ENCODE results near the gene MGAT3. TPM values are rescaled to one million over a fixed set of nuclear protein-coding genes. Genes with fewer than 3 reads are reported as not detected.
"Not testable (repeated sequence)": the region's sequence is repeated elsewhere in the genome, so short reads cannot be mapped to it uniquely, and the experiment has no call there.

Gene MGAT3
- total and polyA plus RNA-seq, 2 donors from 2014 or later = 2.7 to 5.4 TPM

GRCh38 chr22:39504071-39504470, 47.3 kb downstream of the MGAT3 start:
- Histone ChIP-seq H3K4me1 (ENCODE audit: control insufficient read depth in 2 of 3, insufficient read depth in 2 of 3, low read depth in 1 of 3, low read length in 3 of 3) (peaks cover 0 to 23% (median 20%) of the 10 kb centered on the region in 3 donors), H3K27me3 (ENCODE audit: control insufficient read depth, insufficient read depth, low read length) (no peaks in the 10 kb centered on the region), H3K36me3 (ENCODE audit: control insufficient read depth in 2 of 3, insufficient read depth in 3 of 3, low read length in 3 of 3) (peaks cover 10 to 28% (median 28%) of the 10 kb centered on the region in 3 donors), H3K9me3 (ENCODE audit: control insufficient read depth in 2 of 3, insufficient read depth in 1 of 3, low read length in 3 of 3) (no peaks in the 10 kb centered on the region), H3K27ac (ENCODE audit: low read depth in 2 of 2, low read length in 2 of 2) (no peak overlapping the region), H3K4me3 (ENCODE audit: low read length in 3 of 3) (peak overlapping the region in 1 of 3 donors; percentile 77), H3K9ac (ENCODE audit: low read length in 3 of 3) (no peak overlapping the region)
- FAIRE-seq (no peak), DNase-seq (peak in 1 of 5 donors; percentile 51)
- TF ChIP-seq CTCF (IDR thresholded peaks at IDR 0.05; ENCODE audit: borderline replicate concordance, extremely low read depth, insufficient read depth) = no peak
- intact Hi-C loops (cut with DNase I) = no loop called here

GRCh38 chr22:39507021-39507420, 50.2 kb downstream of the MGAT3 start:
- H3K27ac ChIP-seq (ENCODE audit: low read depth in 2 of 2, low read length in 2 of 2); DNase-seq; intact Hi-C loops (cut with DNase I); H3K4me3 ChIP-seq (ENCODE audit: low read length in 3 of 3); H3K9ac ChIP-seq (ENCODE audit: low read length in 3 of 3); H3K9me3 ChIP-seq (ENCODE audit: control insufficient read depth in 2 of 3, insufficient read depth in 1 of 3, low read length in 3 of 3); H3K4me1 ChIP-seq (ENCODE audit: control insufficient read depth in 2 of 3, insufficient read depth in 2 of 3, low read depth in 1 of 3, low read length in 3 of 3); FAIRE-seq; H3K27me3 ChIP-seq (ENCODE audit: control insufficient read depth, insufficient read depth, low read length): not testable (repeated sequence)
- peaks cover 15 to 51% (median 46%) of the 10 kb centered on the region in 3 donors for H3K36me3 ChIP-seq (ENCODE audit: control insufficient read depth in 2 of 3, insufficient read depth in 3 of 3, low read length in 3 of 3)

GRCh38 chr22:39508393-39508792, 51.6 kb downstream of the MGAT3 start:
- peaks cover 0 to 5% (median 4%) of the 10 kb centered on the region in 3 donors for H3K4me1 ChIP-seq (ENCODE audit: control insufficient read depth in 2 of 3, insufficient read depth in 2 of 3, low read depth in 1 of 3, low read length in 3 of 3)
- no peak for TF ChIP-seq CTCF (IDR thresholded peaks at IDR 0.05; ENCODE audit: borderline replicate concordance, extremely low read depth, insufficient read depth)
- no peak overlapping the region for H3K9ac ChIP-seq (ENCODE audit: low read length in 3 of 3)
- no peaks in the 10 kb centered on the region for H3K9me3 ChIP-seq (ENCODE audit: control insufficient read depth in 2 of 3, insufficient read depth in 1 of 3, low read length in 3 of 3)
- DNase-seq (no peak), FAIRE-seq (no peak)
- intact Hi-C loops (cut with DNase I) = no loop called here
- no peak overlapping the region for H3K4me3 ChIP-seq (ENCODE audit: low read length in 3 of 3)
- peaks cover 15 to 55% (median 52%) of the 10 kb centered on the region in 3 donors for H3K36me3 ChIP-seq (ENCODE audit: control insufficient read depth in 2 of 3, insufficient read depth in 3 of 3, low read length in 3 of 3)
- H3K27ac ChIP-seq (ENCODE audit: low read depth in 2 of 2, low read length in 2 of 2) = no peak overlapping the region
- H3K27me3 ChIP-seq (ENCODE audit: control insufficient read depth, insufficient read depth, low read length) = no peaks in the 10 kb centered on the region

- FAIRE-seq (no peak), DNase-seq (no peak)
- TF ChIP-seq CTCF (IDR thresholded peaks at IDR 0.05; ENCODE audit: borderline replicate concordance, extremely low read depth, insufficient read depth) = no peak
- Histone ChIP-seq H3K9me3 (ENCODE audit: control insufficient read depth in 2 of 3, insufficient read depth in 1 of 3, low read length in 3 of 3) (no peaks in the 10 kb centered on the region), H3K9ac (ENCODE audit: low read length in 3 of 3) (no peak overlapping the region), H3K36me3 (ENCODE audit: control insufficient read depth in 2 of 3, insufficient read depth in 3 of 3, low read length in 3 of 3) (peaks cover 14 to 65% (median 55%) of the 10 kb centered on the region in 3 donors), H3K27ac (ENCODE audit: low read depth in 2 of 2, low read length in 2 of 2) (no peak overlapping the region), H3K4me1 (ENCODE audit: control insufficient read depth in 2 of 3, insufficient read depth in 2 of 3, low read depth in 1 of 3, low read length in 3 of 3) (peaks cover 0 to 7% (median 0%) of the 10 kb centered on the region in 3 donors), H3K27me3 (ENCODE audit: control insufficient read depth, insufficient read depth, low read length) (no peaks in the 10 kb centered on the region), H3K4me3 (ENCODE audit: low read length in 3 of 3) (no peak overlapping the region)
- intact Hi-C loops (cut with DNase I) = loop anchor here (10.0 kb wide), 1 partner anchor 106 kb away; no protein-coding TSS in a partner anchor
Observed at GRCh38 chr22:39510529-39511149, 53.8 kb downstream of the MGAT3 start.

Data from kidney (tissue), 14 donors.